GM12878 (cell line): Measurements from ENCODE around the gene ERCC5. TPM values are rescaled to one million over a fixed set of nuclear protein-coding genes. Genes with fewer than 3 reads are reported as not detected.

Experiments
- ATF7 ChIP-seq: fragments of 450-650 bp; IDR thresholded peaks from 2 replicates; pipeline ENCODE4 v1.6.1; 2016; ENCODE audit warnings: low read depth, mild to moderate bottlenecking
- EP300 ChIP-seq, 2 experiments: fragments of 150-350 bp in 1 of 2; IDR thresholded peaks; 2 replicates each; pipeline ENCODE4 v1.6.1; 2011 to 2012; ENCODE audit warnings: low read depth in 2 of 2, low read length in 2 of 2, borderline replicate concordance in 1 of 2, improper control_type of control experiment in 1 of 2, inconsistent platforms in 1 of 2; ENCODE audit not compliant: control insufficient read depth in 1 of 2
- KAT2A ChIP-seq: conservative IDR thresholded peaks from 2 replicates; pipeline ENCODE4 v1.6.1; 2011; ENCODE audit warnings: low read depth, low read length; ENCODE audit not compliant: control insufficient read depth
- MXI1 ChIP-seq: fragments of 150-350 bp; IDR thresholded peaks from 2 replicates; pipeline ENCODE4 v1.6.1; 2011; ENCODE audit warnings: low read depth, mild to moderate bottlenecking, inconsistent platforms, low read length, improper control_type of control experiment
- NR2F1 ChIP-seq: fragments of 450-650 bp; conservative IDR thresholded peaks from 2 replicates; pipeline ENCODE4 v1.6.1; 2017; ENCODE audit warnings: mild to moderate bottlenecking
- TCF12 ChIP-seq: IDR thresholded peaks from 2 replicates; pipeline ENCODE4 v1.6.1; 2011; ENCODE audit warnings: low read depth, mild to moderate bottlenecking, low read length
- polyA plus RNA-seq, 11 experiments: library from polyadenylated mRNA; depleted of rRNA in 4 of 11; unstranded in 6 of 11; stranded (reverse) in 5 of 11; fragments of >200 nt; fragmentation: Nextera tagmentation in 4 of 11; fragmentation: Illumina TruSeq in 1 of 11; extraction: Ambion mirVana in 4 of 11; extraction: Trizol in 1 of 11; gene quantifications; 1 replicate in 1 of 11; 2 replicates in 10 of 11; pipeline versions ENCODE4 v1.2.1 to v1.2.3, GENCODE V29; 2011 to 2016; ENCODE audit warnings: inconsistent platforms in 2 of 11, missing spikeins in 2 of 11, low read depth in 1 of 11
- total RNA-seq, 4 experiments: library from RNA; depleted of rRNA in 3 of 4; stranded (reverse); fragments of >200 nt in 3 of 4; fragmentation: Illumina TruSeq in 1 of 4; extraction: Trizol in 1 of 4; gene quantifications; 2 replicates each; pipeline versions ENCODE4 v1.2.1 to v1.2.3, GENCODE V29; 2013 to 2021
- TF ChIP-seq, protein P1 (sequence below): fragments of 450-650 bp; IDR thresholded peaks from 2 replicates; pipeline ENCODE4 v1.6.1; 2016; ENCODE audit warnings: mild to moderate bottlenecking, moderate library complexity, borderline replicate concordance
- TF ChIP-seq, protein P2 (sequence below): IDR thresholded peaks from 2 replicates; pipeline ENCODE4 v1.6.1; 2011; ENCODE audit warnings: borderline replicate concordance, low read depth, mild to moderate bottlenecking, moderate library complexity, low read length; ENCODE audit not compliant: insufficient read depth, poor library complexity, severe bottlenecking

Gene ERCC5
- total and polyA plus RNA-seq, 10 of the 15 experiments (the other 5 are each of a cell fraction or from before 2014, with no cell fraction given), result 11.7 to 59.2 (median 41.6) TPM

DNA sequence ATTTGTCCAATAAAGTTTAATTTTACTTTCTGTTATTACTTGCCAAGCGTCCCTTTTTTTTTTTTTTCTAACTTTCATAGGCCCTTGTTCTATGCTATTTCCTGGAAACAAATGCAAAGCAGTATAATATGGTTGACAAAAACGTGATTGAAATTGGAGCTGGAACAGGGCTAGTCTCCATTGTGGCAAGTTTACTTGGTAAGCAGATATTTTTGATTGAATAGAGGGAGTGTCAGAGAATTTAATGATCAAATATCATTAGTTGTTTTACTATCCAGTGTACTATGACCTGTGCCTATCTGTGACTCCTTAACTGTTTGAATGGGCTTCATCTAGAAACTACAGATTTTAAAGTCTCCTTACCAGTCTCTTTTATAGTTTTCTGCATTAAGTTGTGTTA is 46.7 kb downstream of the ERCC5 start (continued):
- TF ChIP-seq, protein P1, sequence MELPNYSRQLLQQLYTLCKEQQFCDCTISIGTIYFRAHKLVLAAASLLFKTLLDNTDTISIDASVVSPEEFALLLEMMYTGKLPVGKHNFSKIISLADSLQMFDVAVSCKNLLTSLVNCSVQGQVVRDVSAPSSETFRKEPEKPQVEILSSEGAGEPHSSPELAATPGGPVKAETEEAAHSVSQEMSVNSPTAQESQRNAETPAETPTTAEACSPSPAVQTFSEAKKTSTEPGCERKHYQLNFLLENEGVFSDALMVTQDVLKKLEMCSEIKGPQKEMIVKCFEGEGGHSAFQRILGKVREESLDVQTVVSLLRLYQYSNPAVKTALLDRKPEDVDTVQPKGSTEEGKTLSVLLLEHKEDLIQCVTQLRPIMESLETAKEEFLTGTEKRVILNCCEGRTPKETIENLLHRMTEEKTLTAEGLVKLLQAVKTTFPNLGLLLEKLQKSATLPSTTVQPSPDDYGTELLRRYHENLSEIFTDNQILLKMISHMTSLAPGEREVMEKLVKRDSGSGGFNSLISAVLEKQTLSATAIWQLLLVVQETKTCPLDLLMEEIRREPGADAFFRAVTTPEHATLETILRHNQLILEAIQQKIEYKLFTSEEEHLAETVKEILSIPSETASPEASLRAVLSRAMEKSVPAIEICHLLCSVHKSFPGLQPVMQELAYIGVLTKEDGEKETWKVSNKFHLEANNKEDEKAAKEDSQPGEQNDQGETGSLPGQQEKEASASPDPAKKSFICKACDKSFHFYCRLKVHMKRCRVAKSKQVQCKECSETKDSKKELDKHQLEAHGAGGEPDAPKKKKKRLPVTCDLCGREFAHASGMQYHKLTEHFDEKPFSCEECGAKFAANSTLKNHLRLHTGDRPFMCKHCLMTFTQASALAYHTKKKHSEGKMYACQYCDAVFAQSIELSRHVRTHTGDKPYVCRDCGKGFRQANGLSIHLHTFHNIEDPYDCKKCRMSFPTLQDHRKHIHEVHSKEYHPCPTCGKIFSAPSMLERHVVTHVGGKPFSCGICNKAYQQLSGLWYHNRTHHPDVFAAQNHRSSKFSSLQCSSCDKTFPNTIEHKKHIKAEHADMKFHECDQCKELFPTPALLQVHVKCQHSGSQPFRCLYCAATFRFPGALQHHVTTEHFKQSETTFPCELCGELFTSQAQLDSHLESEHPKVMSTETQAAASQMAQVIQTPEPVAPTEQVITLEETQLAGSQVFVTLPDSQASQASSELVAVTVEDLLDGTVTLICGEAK, result no peak
- TF ChIP-seq, protein P2, sequence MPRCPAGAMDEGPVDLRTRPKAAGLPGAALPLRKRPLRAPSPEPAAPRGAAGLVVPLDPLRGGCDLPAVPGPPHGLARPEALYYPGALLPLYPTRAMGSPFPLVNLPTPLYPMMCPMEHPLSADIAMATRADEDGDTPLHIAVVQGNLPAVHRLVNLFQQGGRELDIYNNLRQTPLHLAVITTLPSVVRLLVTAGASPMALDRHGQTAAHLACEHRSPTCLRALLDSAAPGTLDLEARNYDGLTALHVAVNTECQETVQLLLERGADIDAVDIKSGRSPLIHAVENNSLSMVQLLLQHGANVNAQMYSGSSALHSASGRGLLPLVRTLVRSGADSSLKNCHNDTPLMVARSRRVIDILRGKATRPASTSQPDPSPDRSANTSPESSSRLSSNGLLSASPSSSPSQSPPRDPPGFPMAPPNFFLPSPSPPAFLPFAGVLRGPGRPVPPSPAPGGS, result no peak
- TF ChIP-seq EP300 (IDR thresholded peaks at IDR 0.05; ENCODE audit: borderline replicate concordance in 1 of 2, control insufficient read depth in 1 of 2, low read depth in 2 of 2, low read length in 2 of 2) (no peak), KAT2A (no peak), TCF12 (no peak), MXI1 (no peak), NR2F1 (no peak), ATF7 (no peak)
